Measurements from ENCODE around the gene SPATA25.

SPATA25 gene

GRCh38 chr20:45848969-45849582 is 38.3 kb downstream of the SPATA25 start:
- TF ChIP-seq CTCF (IDR thresholded peaks at IDR 0.05): no peak

- TF ChIP-seq CTCF (IDR thresholded peaks at IDR 0.05): no peak
Observed at GRCh38 chr20:45848421-45848820, 39.0 kb downstream of the SPATA25 start.

GRCh38 chr20:45845452-45845851 is 42.0 kb downstream of the SPATA25 start:
- TF ChIP-seq CTCF (IDR thresholded peaks at IDR 0.05): no peak

GRCh38 chr20:45843506-45843905 is 43.9 kb downstream of the SPATA25 start:
- no peak for TF ChIP-seq CTCF (IDR thresholded peaks at IDR 0.05)

- no peak for TF ChIP-seq CTCF (IDR thresholded peaks at IDR 0.05)
Observed at GRCh38 chr20:45842169-45842812, 45.1 kb downstream of the SPATA25 start.

- TF ChIP-seq CTCF (IDR thresholded peaks at IDR 0.05): no peak
Observed at GRCh38 chr20:45841407-45842129, 45.9 kb downstream of the SPATA25 start.

GRCh38 chr20:45840700-45841198 is 46.7 kb downstream of the SPATA25 start:
- TF ChIP-seq CTCF (IDR thresholded peaks at IDR 0.05): no peak
